ENCODE data around the gene STX1B.

Gene STX1B

DNA sequence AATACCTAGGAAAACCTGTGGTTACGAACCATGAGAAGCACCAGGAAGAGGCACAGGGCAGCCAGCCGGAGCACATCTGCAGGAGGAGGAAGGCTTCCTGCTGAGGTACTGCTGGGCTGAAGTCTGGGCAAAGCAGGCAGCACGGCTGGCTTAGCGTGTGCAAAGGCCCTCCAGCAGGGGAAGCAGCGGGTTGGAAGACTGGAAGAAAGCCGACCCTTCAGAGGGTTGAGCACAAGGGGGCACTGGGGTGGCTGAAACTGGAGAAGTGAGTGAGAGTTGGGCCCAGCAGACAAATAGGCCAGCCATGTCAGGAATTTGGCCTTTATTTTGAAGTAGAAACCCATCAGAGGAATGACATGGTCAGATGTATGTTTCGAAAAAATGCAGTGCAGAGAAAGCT lies 37.6 kb downstream of the STX1B start:
- DNase-seq = no peak

DNA sequence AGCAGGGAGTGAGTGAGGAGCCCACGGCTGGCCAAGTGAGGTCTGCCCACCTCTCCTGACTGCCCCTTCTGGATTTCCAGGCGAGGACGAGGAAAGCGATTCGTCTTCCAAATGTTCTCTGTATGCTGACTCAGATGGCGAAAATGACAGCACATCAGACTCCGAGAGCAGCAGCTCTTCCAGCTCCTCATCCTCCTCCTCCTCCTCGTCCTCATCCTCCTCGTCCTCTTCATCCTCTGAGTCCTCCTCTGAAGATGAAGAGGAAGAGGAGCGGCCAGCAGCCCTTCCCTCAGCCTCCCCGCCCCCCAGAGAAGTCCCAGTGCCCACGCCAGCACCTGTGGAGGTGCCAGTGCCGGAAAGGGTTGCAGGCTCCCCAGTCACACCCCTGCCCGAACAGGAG lies 39.1 kb downstream of the STX1B start:
- DNase-seq = no peak

DNA sequence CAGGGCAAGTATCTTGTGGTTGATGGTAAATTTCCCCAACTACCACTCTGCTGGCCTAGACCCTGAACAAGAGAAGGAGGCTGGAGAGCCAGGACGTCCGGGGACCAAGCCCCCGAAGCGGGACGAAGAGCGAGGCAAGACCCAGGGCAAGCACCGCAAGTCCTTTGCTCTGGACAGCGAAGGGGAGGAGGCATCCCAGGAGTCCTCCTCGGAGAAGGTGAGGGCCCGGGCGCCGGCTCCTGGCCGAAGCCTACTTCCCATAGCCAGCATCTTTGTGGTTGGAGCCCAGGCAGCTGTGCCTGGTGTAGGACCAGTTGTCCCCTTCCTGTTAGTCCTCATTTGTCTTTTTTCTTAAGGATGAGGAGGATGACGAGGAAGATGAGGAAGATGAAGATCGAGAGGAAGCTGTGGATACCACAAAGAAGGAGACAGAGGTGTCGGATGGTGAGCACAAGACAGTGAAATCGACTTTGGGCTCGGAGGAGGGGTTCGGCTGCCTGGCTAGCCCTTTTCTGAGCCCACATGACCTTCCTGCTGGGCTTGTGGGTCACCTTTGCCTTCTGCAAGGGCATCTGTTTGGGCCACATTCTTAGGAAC lies 41.1 kb downstream of the STX1B start:
- no peak for DNase-seq

DNA sequence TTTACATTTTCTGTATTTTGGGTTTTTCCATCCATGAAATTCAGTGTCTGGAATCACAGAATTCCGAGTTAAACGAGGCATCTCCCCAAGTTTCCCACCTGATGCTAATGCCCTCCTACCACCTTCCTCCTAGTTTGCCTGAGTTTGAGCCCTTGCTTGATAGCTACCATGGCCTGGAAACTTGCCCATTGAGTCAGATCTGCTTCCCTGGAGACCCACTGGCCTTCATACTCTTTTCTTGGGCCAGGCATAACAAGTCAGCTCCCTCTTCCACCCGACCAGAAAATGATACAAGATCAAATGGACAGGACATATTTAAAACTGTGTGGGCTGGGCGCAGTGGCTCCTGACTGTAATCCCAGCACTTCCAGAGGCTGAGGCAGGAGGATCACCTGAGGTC lies 42.6 kb downstream of the STX1B start:
- DNase-seq = no peak

DNA sequence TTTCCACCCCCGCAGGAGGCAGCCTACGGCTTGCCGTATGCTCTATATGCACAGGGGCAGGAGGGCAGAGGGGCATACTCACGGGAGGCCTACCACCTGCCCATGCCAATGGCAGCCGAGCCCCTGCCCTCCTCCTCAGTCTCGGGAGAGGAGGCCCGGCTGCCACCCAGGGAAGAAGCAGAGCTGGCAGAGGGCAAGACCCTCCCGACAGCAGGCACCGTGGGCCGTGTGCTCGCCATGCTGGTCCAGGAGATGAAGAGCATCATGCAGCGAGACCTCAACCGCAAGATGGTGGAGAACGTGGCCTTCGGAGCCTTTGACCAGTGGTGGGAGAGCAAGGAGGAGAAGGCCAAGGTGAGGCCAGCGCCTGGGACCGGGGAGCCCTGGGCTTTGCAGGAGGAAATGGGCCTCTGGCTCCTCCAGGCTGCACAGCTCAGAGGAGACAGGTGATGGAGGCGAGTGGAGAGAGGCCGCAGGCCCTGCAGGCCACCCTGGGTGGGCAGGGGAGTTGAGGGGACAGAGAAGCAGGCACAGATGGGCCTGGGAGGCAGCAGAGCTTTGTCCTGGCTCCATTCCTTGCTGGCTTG lies 44.3 kb downstream of the STX1B start:
- no peak for DNase-seq

DNA sequence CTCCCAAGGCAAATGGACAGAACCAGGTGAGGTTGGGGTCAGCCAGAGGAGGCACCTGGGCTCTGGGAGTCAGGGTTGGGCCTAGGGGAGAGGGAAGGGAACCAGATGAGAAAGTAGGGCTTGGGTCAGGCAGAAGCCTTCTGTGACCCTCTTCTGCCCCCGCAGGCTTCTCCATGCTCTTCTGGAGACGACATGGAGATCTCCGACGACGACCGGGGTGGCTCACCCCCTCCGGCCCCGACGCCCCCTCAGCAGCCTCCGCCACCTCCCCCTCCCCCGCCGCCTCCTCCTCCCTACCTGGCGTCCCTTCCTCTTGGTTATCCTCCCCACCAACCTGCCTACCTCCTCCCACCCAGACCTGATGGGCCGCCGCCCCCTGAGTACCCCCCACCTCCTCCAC lies 45.0 kb downstream of the STX1B start:
- DNase-seq = no peak

DNA sequence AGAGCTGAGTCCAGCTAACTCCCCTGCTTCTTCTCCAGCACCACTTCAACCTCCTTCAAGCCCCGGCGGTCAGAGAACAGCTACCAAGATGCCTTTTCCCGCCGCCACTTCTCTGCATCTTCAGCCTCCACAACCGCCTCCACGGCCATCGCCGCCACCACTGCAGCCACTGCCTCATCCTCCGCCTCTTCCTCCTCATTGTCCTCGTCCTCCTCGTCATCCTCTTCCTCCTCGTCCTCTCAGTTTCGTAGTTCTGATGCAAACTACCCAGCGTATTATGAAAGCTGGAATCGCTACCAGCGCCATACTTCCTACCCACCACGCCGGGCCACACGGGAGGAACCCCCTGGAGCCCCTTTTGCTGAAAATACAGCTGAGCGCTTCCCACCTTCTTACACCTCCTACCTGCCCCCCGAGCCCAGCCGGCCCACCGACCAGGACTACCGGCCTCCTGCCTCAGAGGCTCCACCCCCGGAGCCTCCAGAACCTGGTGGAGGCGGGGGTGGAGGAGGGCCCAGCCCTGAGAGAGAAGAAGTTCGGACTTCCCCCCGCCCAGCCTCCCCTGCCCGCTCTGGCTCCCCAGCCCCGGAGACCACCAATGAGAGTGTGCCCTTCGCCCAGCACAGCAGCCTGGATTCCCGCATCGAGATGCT lies 45.7 kb downstream of the STX1B start:
- no peak for DNase-seq

DNA sequence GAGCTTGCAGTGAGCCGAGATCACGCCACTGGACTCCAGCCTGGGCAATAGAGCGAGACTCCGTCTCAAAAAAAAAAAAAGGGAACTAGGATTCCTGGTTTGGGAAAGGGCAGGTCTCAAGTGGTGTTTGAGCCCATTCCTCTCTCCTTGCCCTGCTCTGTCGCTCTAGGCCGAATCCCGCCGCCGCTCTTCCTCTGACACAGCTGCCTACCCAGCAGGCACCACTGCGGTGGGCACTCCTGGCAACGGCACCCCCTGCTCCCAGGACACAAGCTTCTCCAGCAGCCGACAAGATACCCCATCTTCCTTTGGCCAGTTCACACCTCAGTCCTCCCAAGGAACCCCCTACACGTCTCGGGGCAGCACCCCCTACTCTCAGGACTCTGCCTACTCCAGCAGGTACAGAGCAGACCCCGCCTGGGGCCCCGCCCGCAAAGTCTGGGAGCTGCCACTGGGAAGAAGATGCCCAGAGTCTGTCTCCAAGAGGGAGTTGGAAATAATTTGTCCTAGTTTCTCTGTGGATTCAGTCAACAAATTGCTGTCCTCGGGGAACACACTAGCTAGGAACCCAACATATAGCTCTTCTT lies 46.4 kb downstream of the STX1B start:
- no peak for DNase-seq

DNA sequence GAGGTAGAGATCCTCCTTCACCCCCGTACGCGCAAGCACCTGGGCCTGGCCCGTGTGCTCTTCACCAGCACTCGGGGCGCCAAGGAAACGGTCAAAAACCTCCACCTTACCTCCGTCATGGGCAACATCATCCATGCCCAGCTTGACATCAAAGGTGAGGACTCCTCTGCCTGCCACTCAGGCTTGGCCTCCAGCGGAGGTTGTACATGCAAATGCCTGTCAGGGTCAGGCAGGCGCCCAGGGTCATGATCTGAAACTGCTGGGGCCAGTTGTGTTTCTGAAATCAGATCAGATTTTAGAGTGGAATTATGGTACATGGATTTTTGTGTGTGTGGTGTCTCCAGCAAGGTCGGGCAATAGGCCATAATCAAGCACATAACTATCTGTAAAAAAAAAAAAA lies 49.1 kb downstream of the STX1B start:
- no peak for DNase-seq

DNA sequence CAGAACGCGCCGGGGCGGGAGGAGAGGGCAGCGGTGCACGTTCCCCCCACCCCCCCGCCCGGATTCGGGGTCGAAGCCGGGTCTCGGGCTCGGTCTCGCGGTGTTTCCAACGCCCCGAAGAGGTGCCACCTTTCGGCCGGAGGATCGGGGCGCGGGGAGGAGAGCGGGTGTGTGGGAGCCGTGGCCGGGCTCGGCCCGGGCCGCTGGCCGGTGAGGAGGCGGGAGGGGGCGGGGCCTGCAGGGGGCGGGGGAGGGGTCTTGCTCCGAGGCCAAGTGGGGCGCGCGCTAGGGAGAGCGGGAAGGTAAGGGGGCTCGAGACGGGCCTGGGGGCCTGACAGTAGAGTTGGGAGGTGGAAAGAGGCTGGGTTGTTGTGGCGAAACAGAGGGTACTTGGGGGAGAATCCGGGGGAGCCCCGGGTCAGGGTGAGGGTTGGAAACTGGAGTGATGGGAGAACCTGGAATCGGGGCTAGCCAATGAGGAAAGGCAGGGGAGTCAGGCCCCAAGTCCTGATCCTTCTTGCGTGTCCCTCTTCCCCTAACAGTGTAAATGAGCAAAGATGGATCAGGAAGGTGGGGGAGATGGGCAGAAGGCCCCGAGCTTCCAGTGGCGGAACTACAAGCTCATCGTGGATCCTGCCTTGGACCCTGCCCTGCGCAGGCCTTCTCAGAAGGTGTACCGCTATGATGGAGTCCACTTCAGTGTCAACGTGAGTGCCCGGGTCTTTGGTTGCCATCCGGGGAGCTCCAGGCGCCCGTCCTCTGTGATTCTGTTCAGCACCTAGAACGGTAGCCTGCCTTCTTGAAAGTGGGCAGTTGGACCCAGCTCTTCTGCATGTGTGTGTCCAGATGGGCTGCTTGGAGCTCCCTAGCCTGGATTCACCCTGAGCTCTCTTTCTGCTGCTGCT lies 52.0 kb downstream of the STX1B start:
- no peak for DNase-seq

DNA sequence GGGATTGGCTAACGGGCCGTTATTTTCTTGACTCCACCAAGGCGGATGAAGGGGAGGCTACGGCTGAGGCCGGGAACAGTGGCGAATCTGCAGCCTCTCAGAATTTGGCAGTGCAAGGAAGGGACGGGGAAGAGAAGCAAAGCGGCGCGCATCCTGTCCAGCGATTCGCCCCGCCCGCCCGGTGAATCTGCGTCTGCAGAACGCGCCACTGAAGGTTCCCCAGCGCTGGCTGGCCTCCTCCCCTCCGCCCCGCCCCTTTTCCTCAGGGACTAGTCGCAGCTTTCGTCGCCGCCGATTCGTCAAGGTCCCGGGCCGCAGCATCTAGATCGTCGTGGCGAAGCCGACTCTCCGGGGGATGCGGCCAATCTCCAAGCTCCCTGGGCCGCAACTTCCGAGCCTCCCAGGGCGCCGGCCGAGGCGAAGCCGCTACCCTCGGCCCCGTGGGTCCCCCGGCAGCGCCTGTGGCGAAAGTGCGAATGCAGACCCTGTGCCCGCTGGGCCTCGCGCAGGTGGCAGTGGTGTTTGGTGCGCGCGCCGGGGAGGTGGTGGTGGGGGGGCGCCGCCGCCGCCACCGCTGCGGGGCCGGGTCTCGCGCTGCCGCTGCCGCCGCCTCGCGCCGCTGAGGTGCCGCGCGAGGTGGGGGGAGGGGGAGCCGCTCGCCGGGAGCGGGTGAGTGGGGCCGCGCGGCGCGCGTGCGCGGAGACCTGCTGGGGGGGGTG lies 52.8 kb downstream of the STX1B start, which contains the start of gene SETD1A:
Gene SETD1A (plus strand): TSS at position 299 of the 719 bp plus-strand sequence. CDS start 978 bp downstream, outside the sequence.
- DNase-seq = peak; percentile 97

DNA sequence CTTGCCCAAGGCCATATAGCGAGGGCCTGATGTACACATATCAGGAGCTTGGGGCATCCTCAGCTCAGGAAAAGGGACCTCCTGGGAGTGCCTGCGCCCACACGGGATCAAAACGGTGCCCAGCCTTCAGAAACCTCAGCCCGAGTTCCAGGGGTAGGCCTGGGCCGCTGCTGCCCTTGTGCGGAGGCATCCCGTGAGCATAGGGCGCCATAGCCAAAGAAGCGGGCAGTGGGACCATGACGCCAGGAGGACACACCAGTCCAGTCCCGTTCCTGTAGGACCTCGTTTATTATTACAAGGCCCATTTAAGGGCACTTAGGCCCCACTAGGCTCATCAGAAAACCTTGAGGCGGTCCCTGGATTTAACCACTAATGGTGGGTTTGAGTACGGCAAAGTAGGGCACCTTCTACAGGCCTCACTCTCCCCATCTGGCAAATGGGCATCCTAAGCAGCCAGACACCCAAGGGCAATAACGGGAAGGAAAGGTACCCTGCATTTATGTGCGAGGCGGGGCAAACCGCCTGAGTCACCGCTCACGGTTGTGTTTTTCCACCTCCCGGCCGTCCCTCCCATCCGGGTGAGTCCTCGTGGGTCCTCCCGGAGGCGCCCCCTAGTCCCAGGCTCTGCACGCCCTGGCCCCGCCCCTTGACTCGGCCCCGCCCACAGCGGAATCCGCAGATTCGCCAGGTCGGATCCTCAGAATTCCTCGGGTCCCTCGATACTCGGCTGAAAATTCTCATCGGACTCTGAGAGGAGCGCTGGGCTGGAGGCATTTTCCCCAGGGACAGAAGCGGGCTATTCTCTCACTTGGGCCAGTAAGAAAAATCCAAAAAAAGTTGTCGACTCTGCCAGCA lies 53.6 kb downstream of the STX1B start:
- peak; percentile 87 for DNase-seq

DNA sequence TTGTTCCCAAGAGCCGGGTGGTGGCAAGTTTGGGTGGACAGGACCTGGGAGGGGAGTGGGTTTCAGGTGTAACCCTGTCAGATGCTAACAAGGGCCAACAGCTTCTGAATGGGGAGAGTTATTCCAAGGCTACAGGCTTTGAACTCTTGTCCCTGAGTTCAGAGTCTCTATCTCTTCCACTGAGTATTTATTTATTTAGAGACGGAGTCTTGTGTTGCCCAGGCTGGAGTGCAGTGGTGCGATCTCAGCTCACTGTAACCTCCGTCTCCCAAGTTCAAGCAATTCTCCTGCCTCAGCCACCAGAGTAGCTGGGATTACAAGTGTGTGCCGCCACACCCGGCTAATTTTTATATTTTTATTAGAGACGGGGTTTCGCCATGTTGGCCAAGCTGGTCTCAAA lies 55.4 kb downstream of the STX1B start:
- DNase-seq = no peak

DNA sequence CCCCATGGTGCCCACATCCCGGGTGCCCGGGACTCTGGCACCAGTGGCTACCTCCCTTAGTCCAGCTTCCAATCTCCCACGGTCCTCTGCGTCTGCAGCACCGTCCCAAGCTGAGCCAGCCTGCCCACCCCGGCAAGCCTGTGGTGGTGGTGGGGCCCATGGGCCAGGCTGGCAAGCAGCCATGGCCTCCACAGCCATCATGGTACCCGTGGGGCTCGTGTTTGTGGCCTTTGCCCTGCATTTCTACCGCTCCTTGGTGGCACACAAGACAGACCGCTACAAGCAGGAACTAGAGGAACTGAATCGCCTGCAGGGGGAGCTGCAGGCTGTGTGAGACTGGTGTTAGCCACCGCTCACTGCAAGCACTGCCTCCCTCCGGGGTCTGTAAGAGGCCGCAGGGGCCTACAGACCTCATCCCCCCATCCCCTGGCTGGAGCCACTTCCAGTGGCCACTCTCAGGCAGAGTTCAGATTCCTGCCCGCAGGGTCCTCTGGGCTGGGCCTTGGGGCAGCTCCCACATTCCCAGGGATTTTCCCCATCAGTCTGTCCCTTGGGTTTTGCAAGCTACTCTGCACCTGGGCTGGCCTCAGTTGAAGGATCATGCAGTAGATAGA lies 56.8 kb downstream of the STX1B start:
- peak; percentile 75 for DNase-seq

DNA sequence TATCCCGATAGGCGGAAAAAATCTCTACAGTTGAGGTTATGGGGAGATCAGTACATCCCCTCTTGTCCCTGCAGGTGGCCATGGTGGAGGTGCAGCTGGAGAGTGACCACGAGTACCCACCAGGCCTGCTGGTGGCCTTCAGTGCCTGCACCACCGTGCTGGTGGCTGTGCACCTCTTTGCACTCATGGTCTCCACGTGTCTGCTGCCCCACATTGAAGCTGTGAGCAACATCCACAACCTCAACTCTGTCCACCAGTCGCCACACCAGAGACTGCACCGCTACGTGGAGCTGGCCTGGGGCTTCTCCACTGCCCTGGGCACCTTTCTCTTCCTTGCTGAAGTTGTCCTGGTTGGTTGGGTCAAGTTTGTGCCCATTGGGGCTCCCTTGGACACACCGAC lies 57.3 kb downstream of the STX1B start:
- DNase-seq = no peak

DNA sequence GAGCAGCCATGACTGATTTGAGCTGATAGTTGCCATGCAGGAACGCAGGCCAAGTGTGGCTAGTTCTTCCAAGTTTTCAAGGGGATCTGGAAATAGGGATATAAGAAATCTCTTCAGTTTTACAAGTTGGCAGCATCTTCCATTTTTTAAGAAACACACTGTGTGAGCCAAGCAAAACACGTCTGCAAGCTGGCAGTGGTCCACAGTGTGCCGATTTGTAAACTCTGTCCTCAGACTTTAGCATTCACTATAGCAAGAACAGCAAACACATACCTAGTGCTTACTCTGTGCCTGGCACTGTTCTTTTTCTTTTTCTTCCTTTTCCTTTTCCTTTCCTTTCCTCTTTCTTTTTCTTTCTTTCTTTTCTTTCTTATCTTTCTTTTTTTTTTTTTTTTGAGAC lies 58.7 kb downstream of the STX1B start:
- DNase-seq = no peak

DNA sequence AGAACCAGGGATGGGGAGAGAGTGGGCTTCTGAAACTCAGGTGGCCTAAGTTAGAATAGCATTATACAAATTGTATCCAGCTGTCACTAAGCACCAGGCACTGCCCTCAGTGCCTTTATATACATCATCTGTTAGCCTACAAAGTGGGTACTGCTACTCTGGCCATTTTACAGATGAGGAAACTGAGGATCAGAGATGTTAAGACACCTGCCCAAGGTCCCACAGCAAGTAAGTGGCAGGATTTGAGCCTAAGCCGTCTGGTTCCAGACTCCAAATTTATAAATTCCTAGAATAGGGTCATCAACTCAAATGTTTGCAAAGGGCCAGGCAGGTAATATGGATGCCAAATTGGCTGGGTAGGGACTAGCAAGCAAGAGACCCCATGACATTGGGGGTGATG lies 59.2 kb downstream of the STX1B start:
- no peak for DNase-seq

DNA sequence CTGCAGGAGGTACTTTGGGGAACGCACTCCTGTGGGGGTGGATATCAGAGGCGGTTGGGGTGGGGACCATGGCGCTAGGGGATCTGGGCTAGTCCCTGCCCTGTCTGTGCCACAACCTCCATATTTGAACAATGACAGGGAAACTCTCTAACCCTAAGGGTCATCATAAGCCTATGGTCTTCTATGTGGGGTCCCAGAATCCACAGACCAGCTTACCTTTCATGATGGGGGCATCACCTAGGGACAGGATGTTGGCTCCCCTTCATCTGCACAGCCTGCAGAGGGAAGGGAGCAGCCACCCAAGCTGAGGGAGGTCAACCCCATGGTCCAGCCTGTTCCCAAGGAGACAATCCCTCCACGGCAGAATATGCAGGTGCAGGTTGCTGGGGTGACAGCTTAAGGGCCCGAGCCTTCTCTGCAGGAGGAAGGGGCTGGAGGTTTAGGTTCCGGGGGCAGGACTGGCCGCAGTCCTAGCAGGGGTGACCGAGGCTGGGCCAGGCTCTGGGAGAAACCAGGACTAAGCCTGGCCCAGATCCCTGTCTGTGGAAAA lies 59.8 kb downstream of the STX1B start:
- DNase-seq = no peak

DNA sequence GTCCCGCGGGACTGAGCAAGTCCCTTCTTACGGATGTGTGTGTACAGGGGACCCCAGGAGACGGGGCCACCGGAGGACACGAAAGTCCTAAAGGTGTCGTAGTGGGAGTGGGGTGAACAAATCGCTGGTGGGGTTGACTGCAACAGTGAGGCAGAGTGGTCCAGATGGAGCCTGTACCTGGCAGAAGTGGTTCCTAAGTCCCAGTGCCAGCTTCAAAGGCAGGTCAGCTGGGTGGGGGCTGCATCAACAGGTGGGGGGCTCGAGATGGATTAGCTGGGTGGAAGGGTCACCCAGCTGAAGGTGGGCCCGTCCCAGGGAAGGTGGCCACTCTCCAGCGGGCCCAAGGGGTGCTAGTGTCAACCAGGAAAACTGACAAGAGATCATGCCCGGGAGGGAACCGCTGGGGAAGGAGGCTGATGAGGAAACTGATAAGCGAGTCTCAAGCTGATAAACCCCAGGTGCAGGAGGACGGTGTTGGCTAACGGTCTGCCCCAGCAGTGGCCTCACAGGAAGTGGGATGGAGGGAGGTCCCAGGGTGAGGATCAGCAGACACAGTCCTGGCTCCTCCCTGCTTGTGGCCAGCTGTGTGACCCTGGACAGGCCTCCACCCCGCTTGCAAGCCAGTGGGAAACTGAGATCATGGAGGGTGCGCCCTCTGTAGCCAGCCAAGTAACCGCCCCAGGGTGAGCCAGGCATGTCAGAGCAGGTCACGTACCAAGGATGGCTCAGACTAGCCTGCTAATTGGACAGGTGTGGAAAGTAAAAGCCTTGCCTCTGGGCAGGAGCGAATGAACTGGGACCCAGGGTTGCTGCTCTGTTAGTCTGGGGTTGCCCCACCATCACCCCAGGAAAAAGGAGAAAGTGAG lies 60.6 kb downstream of the STX1B start:
- DNase-seq = peak; percentile 32
